ENCODE measurements around the gene HRH3.

The HRH3 gene

DNA sequence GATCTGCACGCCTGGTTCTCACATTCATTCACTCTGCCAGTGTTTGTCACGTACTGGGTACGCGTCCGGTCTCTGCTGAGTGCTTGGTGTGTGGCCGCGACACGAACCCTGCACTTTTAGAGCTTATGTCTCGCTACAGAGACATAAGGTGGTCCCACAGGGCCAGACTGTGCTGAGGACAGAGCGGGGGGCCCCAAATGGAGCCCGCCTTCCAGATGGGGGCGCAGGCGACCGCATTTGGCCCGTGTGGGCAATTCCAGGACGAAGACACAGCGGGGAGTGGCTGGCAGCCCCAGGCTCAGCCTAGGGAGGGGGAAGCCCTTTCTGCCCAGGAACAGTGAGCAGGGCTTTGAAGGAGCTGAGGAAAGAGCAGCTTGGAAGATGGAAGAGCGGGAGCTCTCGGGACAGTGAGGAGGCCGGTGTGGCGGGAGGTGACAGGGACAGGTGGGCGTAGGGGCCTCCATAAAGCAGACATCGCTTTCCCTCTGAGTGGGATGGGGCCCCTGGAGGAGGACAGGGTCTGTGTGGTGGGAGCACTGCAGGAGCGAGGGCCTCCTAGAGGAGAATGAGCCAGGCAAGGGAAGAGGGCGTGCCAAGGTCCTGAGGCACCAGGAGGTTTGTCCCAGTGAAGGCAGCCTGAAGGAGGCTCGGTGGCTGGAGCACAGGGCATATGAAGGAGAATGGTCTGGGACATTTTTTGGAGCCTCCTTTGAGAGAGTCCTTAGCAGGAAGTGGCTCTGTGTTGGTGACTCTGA, 45.0 kb downstream of the HRH3 start:
- no peak for DNase-seq (ENCODE audit: low read depth)

DNA sequence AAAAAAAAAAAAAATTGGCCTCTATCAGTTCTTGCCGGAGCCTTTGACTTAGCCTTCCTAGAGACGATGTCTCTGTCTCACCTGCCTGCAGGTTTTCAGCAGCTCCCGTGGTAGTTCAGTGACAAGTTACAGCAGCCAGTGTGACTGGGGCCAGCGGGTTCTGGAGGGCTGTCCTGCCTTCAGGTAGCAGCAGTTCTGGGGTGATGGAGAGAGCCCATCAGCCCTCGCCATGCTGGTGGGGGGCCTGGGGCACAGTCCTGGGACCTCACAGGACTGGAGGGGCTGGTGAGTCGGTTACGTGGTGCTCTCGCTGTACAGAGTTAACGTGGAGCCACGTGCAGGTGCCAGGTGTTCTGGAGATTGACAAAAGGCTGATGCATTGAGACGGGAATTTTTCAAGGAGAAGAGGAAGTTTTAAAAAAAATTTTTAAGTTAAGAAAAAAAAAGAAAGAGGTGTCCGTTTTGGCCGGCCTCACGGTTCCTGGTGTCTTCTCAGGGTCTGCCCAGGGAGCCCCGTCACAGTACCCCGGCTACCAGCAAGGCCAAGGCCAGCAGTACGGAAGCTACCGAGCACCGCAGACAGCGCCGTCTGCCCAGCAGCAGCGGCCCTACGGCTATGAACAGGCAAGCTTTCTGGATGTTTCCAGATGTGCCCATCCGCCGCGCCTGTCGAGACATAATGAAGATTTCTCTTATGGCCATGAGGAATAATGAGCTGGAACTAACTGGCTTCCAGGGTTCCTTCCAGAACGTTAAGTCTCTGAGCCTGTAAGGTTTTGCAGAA, 45.9 kb downstream of the HRH3 start:
- no peak for DNase-seq (ENCODE audit: low read depth)

DNA sequence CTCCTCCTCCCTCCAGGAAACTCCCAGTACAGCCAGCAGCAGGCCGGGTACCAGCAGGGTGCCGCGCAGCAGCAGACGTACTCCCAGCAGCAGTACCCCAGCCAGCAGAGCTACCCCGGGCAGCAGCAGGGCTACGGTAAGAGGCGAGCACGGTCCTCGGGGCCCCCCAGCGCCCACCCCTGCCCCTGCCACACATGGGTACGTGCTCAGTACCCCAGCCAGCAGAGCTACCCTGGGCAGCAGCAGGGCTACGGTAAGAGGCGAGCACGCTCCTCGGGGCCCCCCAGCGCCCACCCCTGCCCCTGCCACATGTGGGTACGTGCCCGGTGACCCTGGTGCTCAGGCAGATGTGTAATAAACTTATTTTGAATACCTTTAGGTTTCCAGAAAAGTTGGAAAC, 47.4 kb downstream of the HRH3 start:
- DNase-seq (ENCODE audit: low read depth) = no peak

DNA sequence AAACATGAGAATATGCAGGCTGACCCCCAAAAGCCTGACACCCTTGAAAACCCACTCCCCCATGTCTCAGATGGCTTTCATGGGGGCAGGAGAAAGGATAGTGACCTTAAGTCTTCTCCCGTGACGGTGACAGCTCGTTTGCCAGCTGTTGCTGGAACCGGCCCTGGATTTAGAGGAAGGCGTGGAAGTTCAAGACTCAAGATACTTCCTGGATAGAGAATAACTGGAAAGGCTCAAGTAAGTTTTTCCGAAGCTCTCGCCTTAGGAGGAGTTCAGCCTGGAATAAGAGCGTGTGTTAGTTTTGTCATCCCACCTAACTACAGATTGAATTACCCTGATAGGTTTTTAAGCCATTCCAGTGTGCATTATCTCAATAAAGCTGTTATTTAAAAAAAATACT, 48.8 kb downstream of the HRH3 start:
- no peak for DNase-seq (ENCODE audit: low read depth)

DNA sequence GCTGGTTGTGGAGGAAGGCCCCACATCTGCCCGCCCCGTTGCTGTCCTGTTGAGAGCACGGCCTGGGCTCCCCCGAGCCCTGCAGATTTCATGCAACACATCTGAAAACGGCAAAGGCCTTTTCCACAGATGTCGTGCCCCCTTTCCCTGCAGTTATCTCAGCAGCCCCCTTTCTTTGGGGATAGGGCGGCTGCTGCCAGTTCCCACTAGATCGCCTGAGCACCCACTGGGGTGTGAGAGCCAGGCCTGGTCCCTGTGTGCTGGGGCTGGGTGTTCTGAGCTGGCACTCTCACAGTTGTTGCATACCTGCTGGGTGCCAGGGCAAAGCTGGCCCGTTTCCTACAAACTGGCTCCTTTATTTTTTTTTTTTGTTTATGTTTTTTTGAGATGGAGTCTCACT, 49.5 kb downstream of the HRH3 start:
- no peak for DNase-seq (ENCODE audit: low read depth)

DNA sequence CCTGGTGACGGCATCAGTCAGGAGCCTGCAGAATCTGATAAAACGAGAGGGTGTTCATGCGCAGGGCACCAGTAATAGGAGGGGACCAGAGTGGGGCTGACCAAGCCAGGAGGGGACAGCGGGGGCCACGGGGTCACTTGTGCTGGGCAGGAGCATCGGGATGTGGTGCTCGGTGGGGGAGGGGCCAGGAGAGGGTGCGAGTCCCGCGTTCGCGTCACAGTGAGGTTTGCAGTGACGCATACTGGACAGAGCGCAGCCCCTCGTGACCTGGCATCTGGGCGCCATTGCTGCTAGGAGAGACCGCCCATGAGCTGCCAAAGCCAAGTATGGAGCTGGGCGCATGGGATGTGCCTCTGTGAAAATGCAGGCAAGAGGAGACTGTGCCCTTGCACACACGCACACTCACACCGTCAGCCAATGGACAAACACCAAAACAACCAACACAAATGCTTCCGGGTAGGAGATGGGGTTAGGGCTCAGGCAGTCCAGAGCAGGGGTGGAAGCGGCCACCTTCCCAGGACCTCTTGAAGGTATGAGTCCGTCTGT, 51.1 kb downstream of the HRH3 start:
- DNase-seq (ENCODE audit: low read depth) = no peak

DNA sequence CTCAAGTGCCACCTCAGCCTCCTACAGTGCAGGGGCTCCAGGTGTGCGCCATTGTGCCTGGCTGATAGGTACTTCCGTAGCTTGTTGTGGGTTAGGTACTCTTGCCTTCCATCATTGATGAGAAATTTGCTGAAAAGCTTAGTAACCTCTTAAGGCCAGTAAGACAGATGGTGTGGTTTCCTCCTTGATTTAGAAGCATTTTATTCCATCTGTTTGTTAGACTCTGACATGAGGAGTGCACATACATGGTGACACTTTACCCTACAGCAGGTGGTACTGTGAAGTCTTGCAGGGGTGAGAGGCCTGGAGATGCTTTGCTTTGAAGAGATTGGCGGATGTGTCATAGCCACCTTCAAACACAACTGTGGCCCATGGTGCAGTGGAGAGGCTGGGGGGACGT, 52.0 kb downstream of the HRH3 start:
- DNase-seq (ENCODE audit: low read depth) = no peak

DNA sequence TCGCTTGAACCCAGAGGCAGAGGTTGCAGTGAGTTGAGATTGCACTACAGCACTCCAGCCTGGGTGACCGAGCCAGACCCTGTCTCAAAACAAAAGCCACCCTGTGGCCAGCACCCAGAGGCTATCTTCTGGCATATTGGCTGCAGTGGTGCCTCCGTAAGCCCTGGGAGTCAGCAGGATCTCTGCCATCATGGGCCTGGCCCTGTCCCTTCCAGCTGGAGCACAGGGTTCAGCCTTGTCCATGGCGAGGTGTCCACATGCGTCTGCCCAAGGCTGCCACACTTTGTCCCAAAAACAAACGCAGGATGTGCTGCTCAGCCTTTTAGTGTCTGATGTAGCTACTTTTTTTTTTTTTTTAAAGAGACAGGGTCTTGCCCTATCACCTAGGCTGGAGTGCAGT, 52.6 kb downstream of the HRH3 start:
- no peak for DNase-seq (ENCODE audit: low read depth)

DNA sequence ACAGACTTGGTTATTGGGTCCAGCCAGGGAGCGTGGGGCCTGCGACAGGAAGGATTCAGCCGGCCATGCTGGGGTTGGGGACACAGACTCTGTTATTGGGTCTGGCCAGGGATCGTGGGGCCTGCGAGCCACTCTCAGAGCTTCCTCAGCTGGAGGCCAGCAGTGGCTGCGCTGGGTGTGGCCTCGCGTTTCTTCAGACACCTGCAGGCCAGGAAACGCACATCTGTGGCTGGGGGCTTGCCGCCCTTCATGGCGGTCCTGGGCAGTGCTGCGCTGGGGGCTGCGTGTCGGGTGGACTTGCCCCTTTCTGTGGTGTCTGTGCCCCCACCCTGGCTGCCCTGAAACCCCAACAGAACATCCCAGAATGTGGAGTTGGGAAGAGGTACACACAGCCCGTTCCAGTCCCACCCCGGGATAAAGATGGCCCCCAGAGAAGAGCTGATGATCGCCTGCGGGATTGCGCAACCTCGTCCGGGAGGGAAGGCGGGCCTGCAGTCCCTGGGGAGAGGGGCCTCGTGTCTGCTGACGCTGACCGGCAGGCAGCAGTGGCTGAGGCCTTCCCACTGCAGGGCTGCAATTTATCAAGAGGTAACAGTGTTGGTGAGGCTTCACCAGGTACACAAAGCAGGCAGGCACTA, 54.2 kb downstream of the HRH3 start:
- DNase-seq (ENCODE audit: low read depth) = no peak
